Measurements from ENCODE around the gene AP1AR. TPM values are rescaled to one million over a fixed set of nuclear protein-coding genes. Genes with fewer than 3 reads are reported as not detected.

AP1AR gene
- total RNA-seq, 2 experiments from 2014 or later = 14.3 to 18.2 TPM

- Mint-ChIP-seq H3K27ac (no peak overlapping the region), H3K27me3 (no peaks in the 10 kb centered on the region), H3K4me1 (peaks cover 17% of the 10 kb centered on the region), H3K36me3 (peaks cover 24% of the 10 kb centered on the region), H3K4me3 (no peak overlapping the region), H3K9me3 (no peaks in the 10 kb centered on the region)
- peak; percentile 56 for ATAC-seq (ENCODE audit: low read depth)
- DNase-seq = no peak
- POLR2A ChIA-PET = no interaction called here
These were observed 86.9 kb downstream of the AP1AR start for GRCh38 chr4:112318239-112319142.

Other genes starting within 250 kb of the AP1AR start
- gene FAM241A, start 86.3 kb upstream of the AP1AR start, total RNA-seq = 1 to 10 TPM; 1.9 to 2.0 TPM
- 10 to 100 TPM; 33.3 to 37.9 TPM for gene TIFA, start 54.1 kb downstream of the AP1AR start, total RNA-seq
- 10 to 100 TPM; 20.9 to 26.0 TPM for gene ALPK1, start 65.6 kb downstream of the AP1AR start, total RNA-seq

Data from activated naive CD8-positive, alpha-beta T cell treated with anti-CD3 and anti-CD28 coated beads, Interleukin-2, amount 10 ng/mL, durations not matched to agents 7 days and 5 days (primary cell).